GM06990 (cell line): Measurements from ENCODE around the gene RB1.
A peak's percentile ranks its signal among the peaks of the same experiment; 100 is the strongest.

Experiments
- DNase-seq: peaks from one replicate; pipeline ENCODE4 v3.0.0-alpha.2; 2011; ENCODE audit not compliant: insufficient read length; ENCODE audit errors: extremely low read depth
- H3K27me3 ChIP-seq: replicated peaks from 2 replicates; pipeline ENCODE4 v1.6.0; 2011; ENCODE audit warnings: low read length; ENCODE audit not compliant: control insufficient read depth, insufficient read depth
- H3K36me3 ChIP-seq: 2 replicates; pipeline ENCODE4 v1.5.1; 2011; ENCODE audit warnings: low read length; ENCODE audit not compliant: control insufficient read depth, insufficient read depth
- H3K4me3 ChIP-seq: replicated peaks from 2 replicates; pipeline ENCODE4 v1.5.1; 2011; ENCODE audit warnings: low read depth, mild to moderate bottlenecking, control low read depth, low read length
- CTCF ChIP-seq: IDR thresholded peaks from 2 replicates; pipeline ENCODE4 v1.5.1; 2011; ENCODE audit warnings: low read length, control low read depth, mild to moderate bottlenecking, inconsistent platforms; ENCODE audit not compliant: insufficient read depth, poor library complexity, severe bottlenecking

Gene RB1

GRCh38 chr13:48505597-48506091 lies 202.1 kb downstream of the RB1 start:
- Histone ChIP-seq H3K36me3 (peaks cover 2% of the 10 kb centered on the region), H3K27me3 (no peaks in the 10 kb centered on the region), H3K4me3 (no peak overlapping the region)
- DNase-seq: peak; percentile 72
- TF ChIP-seq CTCF: no peak

GRCh38 chr13:48506092-48506701 lies 202.6 kb downstream of the RB1 start:
- DNase-seq: no peak
- TF ChIP-seq CTCF: no peak
- Histone ChIP-seq H3K36me3 (peaks cover 2% of the 10 kb centered on the region), H3K4me3 (no peak overlapping the region), H3K27me3 (no peaks in the 10 kb centered on the region)

GRCh38 chr13:48507021-48507420 lies 203.5 kb downstream of the RB1 start:
- no peak for TF ChIP-seq CTCF
- no peak for DNase-seq
- no peaks in the 10 kb centered on the region for H3K27me3 ChIP-seq
- H3K36me3 ChIP-seq: peaks cover 3% of the 10 kb centered on the region
- no peak overlapping the region for H3K4me3 ChIP-seq

GRCh38 chr13:48508011-48508410 lies 204.5 kb downstream of the RB1 start:
- peaks cover 3% of the 10 kb centered on the region for H3K36me3 ChIP-seq
- DNase-seq: no peak
- TF ChIP-seq CTCF: no peak
- H3K27me3 ChIP-seq: no peaks in the 10 kb centered on the region
- H3K4me3 ChIP-seq: no peak overlapping the region

- Histone ChIP-seq H3K36me3 (peaks cover 3% of the 10 kb centered on the region), H3K27me3 (no peaks in the 10 kb centered on the region), H3K4me3 (no peak overlapping the region)
- DNase-seq: no peak
- no peak for TF ChIP-seq CTCF
These were observed 207.1 kb downstream of the RB1 start for GRCh38 chr13:48510698-48511097.
